ENCODE measurements around the gene ARHGAP33.

ARHGAP33 gene

GRCh38 chr19:35777961-35778360 is 2.6 kb downstream of the ARHGAP33 start:
- DNase-seq: no peak

GRCh38 chr19:35779033-35779432 is 3.7 kb downstream of the ARHGAP33 start:
- no peak for DNase-seq

GRCh38 chr19:35780058-35780457 is 4.7 kb downstream of the ARHGAP33 start:
- DNase-seq: no peak

GRCh38 chr19:35780717-35781116 is 5.4 kb downstream of the ARHGAP33 start:
- no peak for DNase-seq

- no peak for DNase-seq
These were observed 6.3 kb downstream of the ARHGAP33 start for GRCh38 chr19:35781650-35782049.

- no peak for DNase-seq
These were observed 7.2 kb downstream of the ARHGAP33 start for GRCh38 chr19:35782589-35782988.

GRCh38 chr19:35783469-35784434 is 8.4 kb downstream of the ARHGAP33 start:
- DNase-seq: no peak

GRCh38 chr19:35784503-35785338 is 9.4 kb downstream of the ARHGAP33 start:
- DNase-seq: no peak

GRCh38 chr19:35785339-35785627 is 9.9 kb downstream of the ARHGAP33 start:
- no peak for DNase-seq

- DNase-seq: no peak
These were observed 11.2 kb downstream of the ARHGAP33 start for GRCh38 chr19:35786299-35787160.

- DNase-seq: no peak
These were observed 11.9 kb downstream of the ARHGAP33 start for GRCh38 chr19:35787227-35787799.

GRCh38 chr19:35788205-35788960 is 13.0 kb downstream of the ARHGAP33 start:
- DNase-seq: no peak

GRCh38 chr19:35789195-35789977 is 14.0 kb downstream of the ARHGAP33 start:
- DNase-seq: no peak

GRCh38 chr19:35789978-35790944 is 14.9 kb downstream of the ARHGAP33 start:
- no peak for DNase-seq

GRCh38 chr19:35790981-35791813 is 15.8 kb downstream of the ARHGAP33 start:
- DNase-seq: peak; percentile 24 to 66

GRCh38 chr19:35791814-35792279 is 16.5 kb downstream of the ARHGAP33 start:
- DNase-seq: no peak

GRCh38 chr19:35792312-35792711 is 16.9 kb downstream of the ARHGAP33 start:
- DNase-seq: no peak

- DNase-seq: no peak
These were observed 17.5 kb downstream of the ARHGAP33 start for GRCh38 chr19:35792888-35793287.

Data from SHP77 (cell line).